Spleen (tissue), 11 donors: ENCODE results near the gene RENBP. TPM values are rescaled to one million over a fixed set of nuclear protein-coding genes. Genes with fewer than 3 reads are reported as not detected.
A peak's percentile ranks its signal among the peaks of the same experiment; 100 is the strongest.

ENCODE experiments used
- DNase-seq: peaks from one replicate; pipeline ENCODE4 v3.0.0-alpha.2; 2020
- H3K27ac ChIP-seq, 8 donors: fragments of 200-600 bp; sonication (generic) in 7 of 8; 1 replicate in 4 of 8; 2 replicates in 4 of 8; pipeline versions ENCODE4 v1.5.0 to v1.8.0; 2016 to 2021; ENCODE audit warnings: inconsistent platforms in 4 of 8, mild to moderate bottlenecking in 4 of 8, moderate library complexity in 1 of 8
- H3K27me3 ChIP-seq, 7 donors: fragments of 200-600 bp; sonication (generic) in 6 of 7; replicated peaks in 1 of 7; 1 replicate in 4 of 7; 2 replicates in 3 of 7; pipeline versions ENCODE4 v1.5.0 to v1.8.0; 2016 to 2021; ENCODE audit warnings: inconsistent platforms in 3 of 7, mild to moderate bottlenecking in 1 of 7
- H3K36me3 ChIP-seq, 6 donors: fragments of 200-600 bp; sonication (generic) in 5 of 6; 1 replicate in 4 of 6; 2 replicates in 2 of 6; pipeline versions ENCODE4 v1.5.0 to v1.8.0; 2016 to 2021; ENCODE audit warnings: inconsistent platforms in 2 of 6
- H3K4me1 ChIP-seq, 6 donors: fragments of 200-600 bp; sonication (generic) in 5 of 6; 1 replicate in 3 of 6; 2 replicates in 3 of 6; pipeline versions ENCODE4 v1.5.0 to v1.8.0; 2016 to 2021; ENCODE audit warnings: inconsistent platforms in 3 of 6
- H3K4me3 ChIP-seq, 8 donors: fragments of 200-600 bp; sonication (generic) in 7 of 8; 1 replicate in 4 of 8; 2 replicates in 4 of 8; pipeline versions ENCODE4 v1.5.0 to v1.8.0; 2016 to 2021; ENCODE audit warnings: inconsistent platforms in 4 of 8, mild to moderate bottlenecking in 4 of 8, moderate library complexity in 2 of 8
- H3K9me3 ChIP-seq, 8 donors: fragments of 200-600 bp; sonication (generic) in 7 of 8; 1 replicate in 4 of 8; 2 replicates in 4 of 8; pipeline versions ENCODE4 v1.5.0 to v1.8.0; 2016 to 2021; ENCODE audit warnings: inconsistent platforms in 4 of 8
- CTCF ChIP-seq, 11 experiments: fragments of 200-600 bp in 7 of 11; fragments of 450-650 bp in 4 of 11; sonication (generic) in 4 of 11; IDR thresholded peaks in 8 of 11; conservative IDR thresholded peaks in 3 of 11; 1 replicate in 7 of 11; 2 replicates in 4 of 11; pipeline versions ENCODE4 v1.4.0 to v1.8.0; 2016 to 2021; ENCODE audit warnings: antibody characterized with exemption in 11 of 11, inconsistent platforms in 4 of 11, mild to moderate bottlenecking in 1 of 11
- POLR2A ChIP-seq, 3 donors: fragments of 450-650 bp; IDR thresholded peaks; one replicate each; pipeline ENCODE4 v1.5.1; 2017; ENCODE audit warnings: antibody characterized with exemption in 3 of 3, mild to moderate bottlenecking in 1 of 3
- POLR2AphosphoS5 ChIP-seq, 3 donors: sonication (generic); formaldehyde crosslinking; IDR thresholded peaks; one replicate each; pipeline ENCODE4 v1.5.1; 2017; ENCODE audit warnings: antibody characterized with exemption in 3 of 3
- WGBS, 5 donors: extraction: QIAGEN DNeasy Blood & Tissue Kit in 3 of 5; methylation state at CpG; one replicate each; pipeline versions ENCODE4 v1.1.5 to v1.1.7; 2013 to 2018; 5-methylcytosine and 5-hydroxymethylcytosine counted together
- intact Hi-C: fragments of 100-400 bp; cut with DNase I; formaldehyde crosslinking; loops from one replicate; pipeline ENCODE4 v1.15.0; 2023; ENCODE audit warnings: low total_unique reads
- polyA plus RNA-seq, 3 donors: library from polyadenylated mRNA; stranded (reverse); fragments of 200-250 nt; gene quantifications; one replicate each; pipeline ENCODE4 v1.2.1, GENCODE V29; 2013
- total RNA-seq, 7 donors: library from RNA; depleted of rRNA in 3 of 7; stranded (reverse); fragments of >200 nt in 3 of 7; fragmentation: NEBNext Ultra II Directional in 4 of 7; extraction: Animal tissue kit (Norgen Biotek cat#: 25700) in 4 of 7; gene quantifications; one replicate each; pipeline versions ENCODE4 v1.1.0 to v1.2.1, GENCODE V29; 2016 to 2021
- donor health status: healthy with polysubstance abuse.
- donor health status: DM: no; HTN: no; CAD: no; lungs with moderate emphysema.
- donor health status: DM: no; HTN: no; CAD: no.
- donor health status: Bipolar disorder and iron deficiency.
- donor health status: healthy.
- donor health status: DM: no; HTN: no; CAD: no.
- donor health status: DM: yes; HTN: yes; CAD: no.

RENBP gene
- total and polyA plus RNA-seq, 10 donors, result 42.0 to 105 (median 63.5) TPM

GRCh38 chrX:153913701-153914100 lies 30.7 kb downstream of the RENBP start:
- no peak for DNase-seq
- WGBS, 5 donors, result 88 to 100% (median 92%) methylated on average over 10 to 17 of the region's 17 CpGs
- no peaks in the 10 kb centered on the region for H3K4me1 ChIP-seq
- peaks cover 0 to 24% (median 0%) of the 10 kb centered on the region in 7 donors for H3K27me3 ChIP-seq
- H3K9me3 ChIP-seq, result no peaks in the 10 kb centered on the region
- intact Hi-C loops, result no loop called here
- no peak overlapping the region for H3K27ac ChIP-seq
- TF ChIP-seq POLR2AphosphoS5 (IDR thresholded peaks at IDR 0.05) (peak in 1 of 3 donors; percentile 0), CTCF (IDR thresholded peaks at IDR 0.05 in 8 of 11, conservative IDR thresholded peaks at IDR 0.05 in 3 of 11) (no peak)
- H3K36me3 ChIP-seq, result peaks cover 0 to 100% (median 40%) of the 10 kb centered on the region in 6 donors
- H3K4me3 ChIP-seq, result no peak overlapping the region

GRCh38 chrX:153913211-153913610 lies 31.2 kb downstream of the RENBP start:
- H3K27me3 ChIP-seq, result peaks cover 0 to 24% (median 0%) of the 10 kb centered on the region in 7 donors
- intact Hi-C loops, result no loop called here
- 81 to 98% (median 87%) methylated on average over 12 to 17 of the region's 17 CpGs; no CpG with 5 or more reads in 1 of the 5 donors for WGBS, 5 donors
- H3K9me3 ChIP-seq, result no peaks in the 10 kb centered on the region
- peaks cover 0 to 100% (median 39%) of the 10 kb centered on the region in 6 donors for H3K36me3 ChIP-seq
- H3K27ac ChIP-seq, result no peak overlapping the region
- H3K4me1 ChIP-seq, result no peaks in the 10 kb centered on the region
- no peak overlapping the region for H3K4me3 ChIP-seq
- DNase-seq, result no peak
- no peak for TF ChIP-seq POLR2A (IDR thresholded peaks at IDR 0.05)
- TF ChIP-seq CTCF (IDR thresholded peaks at IDR 0.05 in 8 of 11, conservative IDR thresholded peaks at IDR 0.05 in 3 of 11), result no peak
- no peak for TF ChIP-seq POLR2AphosphoS5 (IDR thresholded peaks at IDR 0.05)

GRCh38 chrX:153911798-153912197 lies 32.6 kb downstream of the RENBP start:
- TF ChIP-seq CTCF (IDR thresholded peaks at IDR 0.05 in 8 of 11, conservative IDR thresholded peaks at IDR 0.05 in 3 of 11) (no peak), POLR2A (IDR thresholded peaks at IDR 0.05) (no peak), POLR2AphosphoS5 (IDR thresholded peaks at IDR 0.05) (no peak)
- Histone ChIP-seq H3K27me3 (peaks cover 0 to 24% (median 0%) of the 10 kb centered on the region in 7 donors), H3K9me3 (no peaks in the 10 kb centered on the region), H3K36me3 (peaks cover 0 to 100% (median 35%) of the 10 kb centered on the region in 6 donors), H3K4me1 (peaks cover 0 to 1% (median 0%) of the 10 kb centered on the region in 6 donors), H3K27ac (no peak overlapping the region), H3K4me3 (no peak overlapping the region)
- intact Hi-C loops, result no loop called here
- DNase-seq, result no peak
- 77 to 89% (median 84%) methylated on average over 6 of the region's 6 CpGs for WGBS, 5 donors

- intact Hi-C loops, result no loop called here
- WGBS, 5 donors, result 93 to 96% (median 95%) methylated on average over 10 to 22 of the region's 22 CpGs; no CpG with 5 or more reads in 1 of the 5 donors
- no peak for TF ChIP-seq POLR2AphosphoS5 (IDR thresholded peaks at IDR 0.05)
- TF ChIP-seq POLR2A (IDR thresholded peaks at IDR 0.05), result no peak
- TF ChIP-seq CTCF (IDR thresholded peaks at IDR 0.05 in 8 of 11, conservative IDR thresholded peaks at IDR 0.05 in 3 of 11), result no peak
- Histone ChIP-seq H3K27ac (no peak overlapping the region), H3K9me3 (no peaks in the 10 kb centered on the region), H3K4me3 (no peak overlapping the region), H3K36me3 (peaks cover 0 to 87% (median 35%) of the 10 kb centered on the region in 6 donors), H3K4me1 (peaks cover 0 to 15% (median under 1%) of the 10 kb centered on the region in 6 donors), H3K27me3 (peaks cover 0 to 24% (median 0%) of the 10 kb centered on the region in 7 donors)
- DNase-seq, result no peak
Measured at GRCh38 chrX:153910446-153910845, 34.0 kb downstream of the RENBP start.
